ENCODE measurements around the gene CHST11. TPM values are rescaled to one million over a fixed set of nuclear protein-coding genes. Genes with fewer than 3 reads are reported as not detected.
A peak's percentile ranks its signal among the peaks of the same experiment; 100 is the strongest.

CHST11 gene
- total RNA-seq, 1 donor from 2014 or later, result 3.9 TPM

- no peak for DNase-seq
These were observed 219.9 kb downstream of the CHST11 start for GRCh38 chr12:104676636-104677035.

DNA sequence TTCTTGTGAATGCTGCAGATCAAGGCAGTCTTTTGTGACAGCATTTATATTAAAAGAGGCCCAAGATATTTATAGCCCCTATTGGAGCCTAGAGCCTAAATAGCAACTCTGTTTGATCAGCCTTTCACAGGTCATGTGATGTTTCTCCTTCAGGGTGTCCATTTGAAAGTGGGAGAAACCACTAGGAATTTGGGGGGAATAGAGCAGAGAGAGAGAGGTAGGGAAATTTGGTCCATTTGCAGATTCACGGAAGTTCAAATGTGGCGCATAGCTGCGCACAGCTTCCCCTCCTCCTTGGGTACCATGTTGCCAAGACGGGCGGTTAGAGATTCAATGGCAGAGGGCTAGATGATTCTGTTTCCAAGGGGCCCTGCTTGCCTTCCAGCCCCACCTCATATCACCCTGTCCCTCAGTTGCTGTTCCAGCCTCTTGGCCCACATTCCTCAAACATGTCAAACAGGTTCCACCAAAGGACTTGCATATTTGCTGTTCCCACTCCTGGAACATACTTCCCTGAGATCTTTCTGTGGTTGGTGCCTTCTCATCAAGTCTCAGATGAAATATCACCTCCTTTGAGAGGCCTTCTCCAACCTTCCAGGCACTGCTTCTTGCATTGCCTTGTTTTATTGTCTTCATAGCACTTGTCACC, 220.8 kb downstream of the CHST11 start:
- no peak for DNase-seq

DNA sequence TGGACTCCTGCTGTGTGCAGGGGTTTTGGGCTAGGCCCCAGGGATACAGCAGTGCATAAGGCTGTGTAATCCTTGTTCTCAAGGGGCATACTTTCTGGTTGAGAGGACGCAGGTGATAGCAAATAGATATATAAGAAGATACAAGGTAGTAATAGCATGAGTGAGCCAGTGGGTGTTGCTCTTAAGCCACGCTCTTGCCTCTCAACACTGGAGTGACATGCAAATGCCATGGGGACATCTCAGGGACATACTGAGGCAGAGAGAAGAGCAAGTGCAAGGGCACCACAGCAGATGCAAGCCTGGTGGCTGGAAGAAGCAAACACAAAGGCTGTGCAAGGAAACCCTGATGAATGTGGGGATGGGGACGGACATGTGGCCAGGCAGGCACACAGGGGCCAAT, 223.3 kb downstream of the CHST11 start:
- no peak for DNase-seq

DNA sequence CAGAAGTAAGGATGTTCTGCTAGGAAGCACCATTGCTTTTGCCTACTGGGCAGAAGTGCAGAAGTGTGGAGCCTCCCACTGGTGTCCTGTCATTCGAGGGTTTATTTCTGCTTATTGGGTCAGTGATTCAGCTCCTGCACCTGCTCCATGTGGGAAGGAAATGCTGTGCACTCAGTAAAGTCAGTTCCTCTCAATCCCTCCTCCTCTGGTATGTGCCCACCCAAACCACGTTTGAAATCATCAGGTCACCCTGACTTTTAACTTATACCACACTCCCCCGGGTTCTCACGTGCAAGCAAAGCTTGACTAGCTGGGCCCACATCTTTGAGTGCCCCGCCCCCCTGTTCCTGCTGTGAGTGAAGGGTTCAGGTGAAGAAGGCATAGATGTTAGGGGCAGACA, 223.7 kb downstream of the CHST11 start:
- no peak for DNase-seq

DNA sequence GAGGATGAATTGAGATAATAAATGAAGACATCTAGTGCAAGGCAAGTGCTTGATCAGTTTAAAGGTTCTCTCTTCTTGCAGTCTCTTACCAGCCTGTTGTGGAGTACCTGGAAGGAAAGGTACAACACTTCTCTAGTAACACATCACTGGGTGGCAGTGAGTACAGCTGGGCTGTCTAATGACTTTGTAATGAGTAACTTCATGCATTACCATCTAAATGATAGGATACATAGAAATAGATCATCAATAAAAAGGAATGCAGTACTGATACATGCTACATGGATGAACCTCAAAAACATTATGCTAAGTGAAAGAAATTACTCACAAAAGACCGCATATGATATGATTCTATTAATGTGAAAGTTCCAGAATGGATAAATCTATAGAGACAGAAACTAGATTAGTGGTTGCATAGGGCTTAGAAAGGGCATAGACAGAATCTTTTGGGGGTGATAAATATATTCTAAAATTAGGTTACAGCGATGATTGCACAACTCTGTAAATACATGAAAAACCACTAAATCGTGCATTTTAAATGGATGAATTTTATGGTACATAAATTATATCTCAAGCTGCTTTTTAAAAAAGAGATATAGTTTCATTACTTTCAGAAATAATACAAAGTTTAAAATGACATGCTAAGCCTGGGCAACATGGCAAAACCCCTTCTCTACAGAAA, 224.4 kb downstream of the CHST11 start:
- no peak for DNase-seq

DNA sequence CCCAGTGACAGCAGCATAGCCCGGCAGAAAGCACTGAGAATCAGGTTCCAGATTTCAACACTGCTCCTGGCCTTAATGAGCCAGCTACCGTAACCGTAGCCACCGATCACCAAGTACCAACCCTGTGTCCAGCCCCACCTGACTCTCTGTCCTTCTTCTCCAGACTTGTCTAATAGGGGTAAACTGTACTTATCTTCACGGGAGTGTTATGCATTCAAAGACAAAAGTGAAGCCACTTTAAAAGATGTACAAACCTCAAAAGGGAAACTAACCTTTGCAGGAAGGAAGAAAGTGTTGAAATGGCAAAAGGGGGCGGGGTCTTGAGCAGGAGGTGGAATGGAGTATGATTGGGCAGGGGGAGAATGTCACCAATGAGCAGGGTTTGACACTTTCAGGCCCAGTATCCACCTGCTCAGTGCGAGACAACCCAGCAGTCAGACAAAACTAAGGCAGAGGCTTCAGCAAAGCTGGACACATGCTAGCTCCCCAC, 226.1 kb downstream of the CHST11 start:
- no peak for DNase-seq

DNA sequence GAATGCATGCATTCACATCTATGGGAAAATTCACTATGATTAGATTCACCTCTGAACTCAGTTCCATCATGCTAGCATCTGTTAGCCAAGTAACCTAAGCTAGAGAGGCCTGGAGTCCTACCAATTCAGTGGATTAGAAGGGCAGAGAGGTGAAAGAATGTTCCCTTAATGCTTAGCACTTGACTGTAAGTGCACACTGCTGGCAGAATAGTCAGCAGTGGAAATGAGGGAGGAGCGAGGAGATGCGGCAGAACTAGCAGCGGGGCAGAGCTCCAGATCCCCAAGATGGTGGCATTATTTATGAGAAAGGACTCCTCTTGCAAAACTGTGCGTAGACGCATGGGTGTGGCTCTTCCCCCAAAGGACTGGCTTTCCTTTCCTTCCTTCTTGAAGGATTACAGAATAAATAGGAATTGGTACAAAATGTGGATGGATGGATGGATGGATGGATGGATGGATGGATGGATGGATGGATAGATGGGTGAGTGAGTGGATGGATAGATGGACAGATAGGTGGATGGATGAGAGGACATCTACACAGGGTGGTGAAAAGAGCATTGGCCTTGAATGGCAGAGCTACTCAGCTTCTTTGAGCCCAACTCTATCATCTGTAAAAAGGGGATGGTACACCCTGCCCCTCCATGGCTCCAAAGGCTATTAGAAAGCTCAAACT, 227.2 kb downstream of the CHST11 start:
- DNase-seq, result no peak

DNA sequence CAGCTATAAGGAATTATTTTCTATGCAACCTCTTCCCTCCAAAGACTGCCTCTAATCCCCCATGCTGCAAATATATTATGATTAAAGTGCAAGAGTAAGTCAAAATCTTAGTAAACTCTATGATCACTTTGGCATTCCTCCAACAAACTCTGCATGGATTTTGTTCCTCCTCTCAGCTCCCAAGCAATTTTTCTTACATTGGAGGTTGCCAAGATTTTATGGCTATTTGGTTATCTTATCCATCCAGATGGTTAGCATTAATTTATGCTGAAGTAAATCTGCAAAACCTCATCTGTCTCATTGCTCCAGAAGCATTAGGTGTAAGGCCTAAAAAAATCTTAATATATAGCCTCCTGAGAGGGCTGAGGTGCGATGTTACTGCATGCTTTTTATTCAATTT, 228.1 kb downstream of the CHST11 start:
- DNase-seq, result peak; percentile 78

DNA sequence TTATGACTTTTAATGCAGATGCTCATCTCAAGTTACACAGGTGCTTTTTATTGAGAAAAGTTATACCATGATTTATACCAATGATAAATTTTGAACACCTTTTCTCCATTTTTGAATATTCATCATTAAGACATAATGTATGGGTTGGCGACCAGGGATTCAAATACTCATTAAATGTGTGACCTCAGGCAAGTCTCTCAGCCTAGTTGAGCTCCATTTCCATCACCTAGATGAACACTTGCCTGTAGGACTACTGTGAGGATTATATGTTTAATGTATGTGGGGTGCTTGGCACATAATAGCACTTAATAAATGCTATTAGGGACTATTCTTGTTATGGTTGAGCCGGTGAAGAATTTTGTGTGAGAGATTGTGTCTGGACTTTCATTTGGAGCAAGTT, 228.6 kb downstream of the CHST11 start:
- no peak for DNase-seq

GRCh38 chr12:104686196-104686595, 229.4 kb downstream of the CHST11 start:
- DNase-seq, result no peak

- DNase-seq, result no peak
These were observed 231.2 kb downstream of the CHST11 start for GRCh38 chr12:104687823-104688573.

- DNase-seq, result no peak
These were observed 232.9 kb downstream of the CHST11 start for GRCh38 chr12:104689635-104690034.

DNA sequence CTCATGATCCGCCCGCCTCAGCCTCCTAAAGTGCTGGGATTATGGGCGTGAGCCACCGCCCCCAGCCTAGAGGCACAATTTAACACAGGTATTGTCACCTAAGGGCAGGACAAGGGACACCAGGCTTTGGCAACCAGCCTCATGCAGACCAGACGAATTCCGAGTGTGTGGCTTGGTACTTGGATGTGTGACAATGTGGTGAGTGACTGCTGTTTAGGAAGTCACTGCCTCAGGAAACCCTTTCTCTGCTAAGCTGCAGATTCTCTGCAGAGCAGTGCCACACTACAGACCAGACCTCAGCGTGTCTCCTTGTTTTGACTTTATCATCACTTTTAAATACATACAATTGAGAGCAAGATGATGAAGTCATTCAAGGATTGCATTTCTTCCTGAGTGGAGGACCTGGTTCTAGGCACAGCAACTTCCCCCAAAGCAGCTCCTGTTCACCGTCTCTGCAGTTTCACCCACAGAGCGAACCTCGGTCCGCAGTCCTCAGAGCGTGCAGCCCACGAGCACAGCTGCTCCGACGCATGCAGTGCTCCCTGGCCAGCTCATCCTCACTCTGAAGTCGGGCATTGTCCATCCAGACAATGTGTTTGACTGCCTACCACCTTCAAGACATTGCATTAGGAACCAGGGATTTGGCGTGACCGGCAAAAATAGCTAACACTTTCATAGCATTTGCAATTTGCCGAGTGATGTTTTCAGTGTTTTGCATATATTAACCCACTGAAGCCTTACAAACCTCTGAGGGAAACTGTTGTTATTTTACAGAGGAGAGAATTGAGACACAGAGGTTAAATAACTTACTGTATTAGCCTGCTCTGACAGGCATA, 235.2 kb downstream of the CHST11 start:
- no peak for DNase-seq

DNA sequence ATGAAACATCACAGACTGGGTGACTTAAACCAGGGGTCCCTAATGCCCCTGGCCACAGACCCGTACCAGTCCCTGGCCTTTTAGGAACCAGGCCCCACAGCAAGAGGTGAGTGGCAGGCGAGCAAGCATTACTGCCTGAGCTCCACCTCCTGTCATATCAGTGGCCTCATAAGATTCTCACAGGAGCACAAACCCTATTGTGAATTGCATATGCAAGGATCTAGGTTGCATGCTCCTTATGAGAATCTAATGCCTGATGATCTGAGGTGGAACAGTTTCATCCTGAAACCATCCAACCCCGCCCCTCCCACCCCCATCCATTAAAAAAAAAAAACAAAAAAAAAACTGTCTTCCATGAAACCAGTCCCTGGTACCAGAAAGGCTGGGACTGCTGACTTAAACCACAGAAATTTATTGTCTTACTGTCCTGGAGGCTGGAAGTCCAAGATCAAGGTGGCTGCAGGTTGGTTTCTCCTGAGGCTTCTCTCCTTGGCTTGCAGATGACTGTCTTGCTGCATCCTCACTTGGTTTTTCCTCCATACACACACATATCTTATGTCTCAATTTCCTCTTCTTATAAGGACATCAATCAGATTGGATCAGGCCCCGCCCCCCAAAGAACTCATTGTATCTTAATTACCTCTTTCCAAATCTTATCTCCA, 235.9 kb downstream of the CHST11 start:
- DNase-seq, result no peak

GRCh38 chr12:104693493-104693892, 236.7 kb downstream of the CHST11 start:
- DNase-seq, result no peak

DNA sequence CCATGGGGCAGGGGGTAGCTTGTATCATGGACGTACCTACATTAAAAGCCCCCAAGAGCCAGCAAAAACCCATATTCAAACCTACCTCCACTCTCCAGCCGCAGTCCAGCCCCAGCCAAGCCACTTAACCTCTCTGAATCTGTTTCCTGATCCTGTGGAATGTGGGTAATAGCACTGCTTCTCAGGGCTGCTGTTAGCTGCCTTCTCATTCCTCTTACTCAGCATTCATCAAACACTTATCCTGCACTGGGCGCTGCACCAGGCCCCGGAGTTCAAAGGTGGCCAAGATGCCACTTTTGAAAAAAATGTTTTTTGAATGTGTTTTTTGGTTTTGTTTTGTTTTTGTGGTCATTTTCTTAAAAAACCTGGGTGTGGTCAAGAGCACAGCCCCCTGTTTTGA, 237.4 kb downstream of the CHST11 start:
- DNase-seq, result no peak

DNA sequence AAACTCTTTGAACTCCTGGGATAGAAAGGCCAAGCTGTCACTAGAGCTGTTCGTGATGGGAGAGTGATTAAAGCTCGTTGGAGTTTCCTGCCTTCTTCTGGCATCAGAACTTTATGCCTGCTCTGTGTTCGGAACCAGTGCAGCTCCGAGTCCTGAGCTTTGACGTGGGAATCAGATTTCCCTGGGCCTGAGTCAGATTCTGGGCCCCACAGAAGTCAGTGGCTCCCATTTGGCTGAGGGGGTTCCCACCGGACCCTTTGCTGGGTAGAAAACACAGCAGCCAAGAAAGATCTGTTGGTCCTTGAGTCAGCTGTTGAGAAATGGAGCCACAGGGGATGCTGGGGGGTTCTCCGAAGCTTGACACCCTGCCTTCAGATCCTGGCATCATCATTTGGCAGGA, 238.0 kb downstream of the CHST11 start:
- no peak for DNase-seq

GRCh38 chr12:104695453-104696148, 238.9 kb downstream of the CHST11 start:
- DNase-seq, result no peak

DNA sequence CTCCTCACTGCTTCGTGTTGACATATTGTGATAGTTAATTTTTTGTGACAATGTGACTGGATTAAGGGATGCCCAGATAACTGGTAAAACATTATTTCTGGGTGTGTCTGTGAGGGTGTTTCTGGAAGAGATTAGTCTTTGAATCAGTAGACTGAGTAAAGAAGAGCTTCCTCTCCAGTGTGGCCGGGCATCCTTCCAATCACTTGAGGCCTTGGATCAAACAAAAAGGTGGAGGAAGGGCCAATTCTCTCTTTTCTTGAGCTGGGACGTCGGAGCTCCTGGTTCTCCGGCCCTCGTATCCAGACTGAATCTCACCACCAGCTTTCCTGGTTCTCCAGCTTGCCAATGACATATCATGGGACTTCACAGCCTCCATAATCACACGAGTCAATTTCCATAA, 240.4 kb downstream of the CHST11 start:
- no peak for DNase-seq

DNA sequence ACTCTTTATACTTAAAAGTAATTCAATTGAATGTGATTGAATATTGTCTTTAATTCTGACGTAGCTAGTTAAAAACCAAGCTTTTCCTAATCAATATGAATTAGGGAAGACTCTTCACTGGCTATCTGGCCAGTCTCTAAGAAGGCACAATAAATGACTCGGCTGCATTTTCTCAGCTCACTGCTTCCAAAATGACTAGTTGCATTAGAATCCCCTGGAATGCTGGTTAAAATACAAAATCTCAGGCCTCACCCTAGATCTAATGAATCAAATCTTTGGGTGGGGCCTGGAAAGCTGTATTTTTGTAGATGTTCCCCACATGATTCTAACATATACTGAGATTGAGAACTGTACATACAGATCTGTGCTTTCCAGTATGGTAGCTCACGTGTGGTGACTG, 242.1 kb downstream of the CHST11 start:
- DNase-seq, result no peak

All from skin of body (tissue), 2 donors.